MM.1S (cell line): ENCODE results near the gene CTXN3.

Source experiments
- DNase-seq: peaks from one replicate; pipeline ENCODE4 v3.0.0-alpha.2; 2015
- H2AFZ ChIP-seq: fragments of 300-600 bp; sonication (generic); 2 replicates; pipeline ENCODE4 v1.6.0; 2016; ENCODE audit warnings: antibody characterized with exemption, low read length
- H3F3A ChIP-seq: fragments of 300-600 bp; sonication (generic); 2 replicates; pipeline ENCODE4 v1.6.1; 2016; ENCODE audit warnings: mild to moderate bottlenecking, antibody characterized with exemption, low read length, moderate library complexity, mixed read lengths; ENCODE audit not compliant: insufficient read depth
- H3K27ac ChIP-seq: fragments of 300-600 bp; sonication (generic); 2 replicates; pipeline ENCODE4 v1.5.1; 2016; ENCODE audit warnings: mild to moderate bottlenecking, low read length
- H3K27me3 ChIP-seq: fragments of 300-600 bp; sonication (generic); replicated peaks from 2 replicates; pipeline ENCODE4 v1.6.0; 2016; ENCODE audit warnings: low read length; ENCODE audit not compliant: insufficient read depth
- H3K36me3 ChIP-seq: fragments of 300-600 bp; sonication (generic); replicated peaks from 2 replicates; pipeline ENCODE4 v1.6.1; 2016; ENCODE audit warnings: mild to moderate bottlenecking, low read length, mixed read lengths; ENCODE audit not compliant: insufficient read depth
- H3K4me1 ChIP-seq: fragments of 300-600 bp; sonication (generic); 2 replicates; pipeline ENCODE4 v1.6.1; 2016; ENCODE audit warnings: low read length, mixed read lengths
- H3K4me2 ChIP-seq: fragments of 300-600 bp; sonication (generic); 2 replicates; pipeline ENCODE4 v1.6.0; 2016; ENCODE audit warnings: low read depth, low read length
- H3K4me3 ChIP-seq: fragments of 300-600 bp; sonication (generic); 2 replicates; pipeline ENCODE4 v1.5.1; 2016; ENCODE audit warnings: low read length, mixed read lengths
- H3K79me2 ChIP-seq: fragments of 300-600 bp; sonication (generic); 2 replicates; pipeline ENCODE4 v1.6.1; 2016; ENCODE audit warnings: mixed run types, low read length, mixed read lengths
- H3K9ac ChIP-seq: fragments of 300-600 bp; sonication (generic); 2 replicates; pipeline ENCODE4 v1.6.1; 2016; ENCODE audit warnings: low read length, mixed read lengths
- H3K9me2 ChIP-seq: fragments of 300-600 bp; sonication (generic); replicated peaks from 2 replicates; pipeline ENCODE4 v1.6.1; 2016; ENCODE audit warnings: mild to moderate bottlenecking, low read length, mixed read lengths; ENCODE audit not compliant: insufficient read depth
- H3K9me3 ChIP-seq: fragments of 300-600 bp; sonication (generic); replicated peaks from 2 replicates; pipeline ENCODE4 v1.6.1; 2016; ENCODE audit warnings: mild to moderate bottlenecking, low read length, mixed read lengths; ENCODE audit not compliant: insufficient read depth
- H4K20me1 ChIP-seq: fragments of 300-600 bp; sonication (generic); 2 replicates; pipeline ENCODE4 v1.6.1; 2016; ENCODE audit warnings: mild to moderate bottlenecking, low read length, moderate library complexity, mixed read lengths; ENCODE audit not compliant: insufficient read depth
- CTCF ChIP-seq: fragments of 300-600 bp; sonication (generic); IDR thresholded peaks from 2 replicates; pipeline ENCODE4 v1.5.1; 2016; ENCODE audit warnings: antibody characterized with exemption, low read length, mixed read lengths
- EZH2 ChIP-seq: fragments of 300-600 bp; sonication (generic); optimal IDR thresholded peaks from 2 replicates; pipeline ENCODE3; 2017; ENCODE audit warnings: low read depth, mild to moderate bottlenecking, antibody characterized with exemption, low read length, mixed read lengths
- EZH2phosphoT487 ChIP-seq: fragments of 300-600 bp; sonication (generic); IDR thresholded peaks from 2 replicates; pipeline ENCODE4 v1.6.1; 2018; ENCODE audit warnings: antibody characterized with exemption, low read length

The CTXN3 gene

GRCh38 chr5:127647361-127647958, 1.4 kb upstream of the CTXN3 start:
- H3F3A ChIP-seq = no peaks in the 10 kb centered on the region
- no peak for DNase-seq
- no peak overlapping the region for H2AFZ ChIP-seq
- H4K20me1 ChIP-seq = no peaks in the 10 kb centered on the region
- H3K4me3 ChIP-seq = no peak overlapping the region
- no peak overlapping the region for H3K9ac ChIP-seq
- H3K27ac ChIP-seq = no peak overlapping the region
- H3K27me3 ChIP-seq = no peaks in the 10 kb centered on the region
- no peak for TF ChIP-seq EZH2
- TF ChIP-seq CTCF = no peak
- TF ChIP-seq EZH2phosphoT487 = no peak
- no peaks in the 10 kb centered on the region for H3K9me3 ChIP-seq
- no peaks in the 10 kb centered on the region for H3K79me2 ChIP-seq
- no peaks in the 10 kb centered on the region for H3K36me3 ChIP-seq
- H3K4me2 ChIP-seq = no peak overlapping the region
- H3K9me2 ChIP-seq = no peaks in the 10 kb centered on the region
- H3K4me1 ChIP-seq = no peaks in the 10 kb centered on the region

- H3K36me3 ChIP-seq = no peaks in the 10 kb centered on the region
- H2AFZ ChIP-seq = no peak overlapping the region
- no peak overlapping the region for H3K4me3 ChIP-seq
These were observed 1.1 kb downstream of the CTXN3 start for GRCh38 chr5:127650022-127650421.

GRCh38 chr5:127650649-127651048, 1.8 kb downstream of the CTXN3 start:
- TF ChIP-seq EZH2 (no peak), EZH2phosphoT487 (no peak), CTCF (no peak)
- no peak overlapping the region for H2AFZ ChIP-seq
- H3K4me3 ChIP-seq = no peak overlapping the region
- H3K9ac ChIP-seq = no peak overlapping the region
- H3K79me2 ChIP-seq = no peaks in the 10 kb centered on the region
- H3K27me3 ChIP-seq = no peaks in the 10 kb centered on the region
- H3K9me2 ChIP-seq = no peaks in the 10 kb centered on the region
- H3K4me2 ChIP-seq = no peak overlapping the region
- H4K20me1 ChIP-seq = no peaks in the 10 kb centered on the region
- no peak for DNase-seq
- no peaks in the 10 kb centered on the region for H3F3A ChIP-seq
- H3K9me3 ChIP-seq = no peaks in the 10 kb centered on the region
- no peak overlapping the region for H3K27ac ChIP-seq
- no peaks in the 10 kb centered on the region for H3K36me3 ChIP-seq
- H3K4me1 ChIP-seq = no peaks in the 10 kb centered on the region

More at GRCh38 chr5:127650022-127650421, 1.1 kb downstream of the CTXN3 start:
- H3K79me2 ChIP-seq = no peaks in the 10 kb centered on the region
- H3K9me3 ChIP-seq = no peaks in the 10 kb centered on the region
- no peaks in the 10 kb centered on the region for H3F3A ChIP-seq
- DNase-seq = no peak
- H3K4me1 ChIP-seq = no peaks in the 10 kb centered on the region
- TF ChIP-seq CTCF (no peak), EZH2phosphoT487 (no peak), EZH2 (no peak)
- no peaks in the 10 kb centered on the region for H3K27me3 ChIP-seq
- H3K27ac ChIP-seq = no peak overlapping the region
- H3K9me2 ChIP-seq = no peaks in the 10 kb centered on the region
- H4K20me1 ChIP-seq = no peaks in the 10 kb centered on the region
- H3K4me2 ChIP-seq = no peak overlapping the region
- H3K9ac ChIP-seq = no peak overlapping the region
